Measurements from ENCODE around the gene CXCL12.

The CXCL12 gene

GRCh38 chr10:44392420-44392819 lies 7.5 kb upstream of the CXCL12 start:
- intact Hi-C loops (cut with DNase I; ENCODE audit: low total_unique reads): no loop called here
- H3K27ac ChIP-seq: no peak overlapping the region
- DNase-seq: no peak

GRCh38 chr10:44391981-44392380 lies 7.1 kb upstream of the CXCL12 start:
- no peaks in the 10 kb centered on the region for H3K9me3 ChIP-seq
- TF ChIP-seq CTCF (IDR thresholded peaks at IDR 0.05): no peak
- peaks cover 0 to 24% (median 18%) of the 10 kb centered on the region in 4 donors for H3K4me1 ChIP-seq
- no peaks in the 10 kb centered on the region for H3K27me3 ChIP-seq
- no peak for DNase-seq
- H3K36me3 ChIP-seq: no peaks in the 10 kb centered on the region
- H3K4me3 ChIP-seq: no peak overlapping the region
- H3K27ac ChIP-seq: no peak overlapping the region
- intact Hi-C loops (cut with DNase I; ENCODE audit: low total_unique reads): no loop called here

More at GRCh38 chr10:44392420-44392819, 7.5 kb upstream of the CXCL12 start:
- Histone ChIP-seq H3K36me3 (no peaks in the 10 kb centered on the region), H3K4me1 (peaks cover 0 to 24% (median 18%) of the 10 kb centered on the region in 4 donors), H3K4me3 (no peak overlapping the region), H3K27me3 (no peaks in the 10 kb centered on the region), H3K9me3 (no peaks in the 10 kb centered on the region)
- TF ChIP-seq CTCF (IDR thresholded peaks at IDR 0.05): no peak

- no peaks in the 10 kb centered on the region for H3K36me3 ChIP-seq
- no peaks in the 10 kb centered on the region for H3K27me3 ChIP-seq
- no peak for TF ChIP-seq CTCF (IDR thresholded peaks at IDR 0.05)
- no peak overlapping the region for H3K4me3 ChIP-seq
- H3K9me3 ChIP-seq: no peaks in the 10 kb centered on the region
- peaks cover 0 to 29% (median 20%) of the 10 kb centered on the region in 4 donors for H3K4me1 ChIP-seq
- intact Hi-C loops (cut with DNase I; ENCODE audit: low total_unique reads): no loop called here
- H3K27ac ChIP-seq: no peak overlapping the region
- DNase-seq: peak in 1 of 2 donors; percentile 59
Observed at GRCh38 chr10:44390585-44391072, 5.7 kb upstream of the CXCL12 start.

- Histone ChIP-seq H3K9me3 (no peaks in the 10 kb centered on the region), H3K4me3 (no peak overlapping the region), H3K27me3 (no peaks in the 10 kb centered on the region), H3K27ac (no peak overlapping the region), H3K4me1 (peaks cover 0 to 37% (median 26%) of the 10 kb centered on the region in 4 donors), H3K36me3 (no peaks in the 10 kb centered on the region)
- DNase-seq: no peak
- no peak for TF ChIP-seq CTCF (IDR thresholded peaks at IDR 0.05)
- intact Hi-C loops (cut with DNase I; ENCODE audit: low total_unique reads): loop anchor here (5.0 to 10.0 kb wide), 2 partner anchors 335 to 697 kb away; no protein-coding TSS in a partner anchor
Observed at GRCh38 chr10:44389556-44389955, 4.7 kb upstream of the CXCL12 start.

GRCh38 chr10:44389150-44389549 lies 4.3 kb upstream of the CXCL12 start:
- Histone ChIP-seq H3K9me3 (no peaks in the 10 kb centered on the region), H3K4me3 (no peak overlapping the region), H3K36me3 (no peaks in the 10 kb centered on the region), H3K27ac (no peak overlapping the region), H3K27me3 (no peaks in the 10 kb centered on the region), H3K4me1 (peaks cover 0 to 41% (median 28%) of the 10 kb centered on the region in 4 donors)
- TF ChIP-seq CTCF (IDR thresholded peaks at IDR 0.05): no peak
- intact Hi-C loops (cut with DNase I; ENCODE audit: low total_unique reads): loop anchor here (5.0 to 10.0 kb wide), 2 partner anchors 334 to 697 kb away; no protein-coding TSS in a partner anchor
- peak in 1 of 2 donors; percentile 20 for DNase-seq

All from tibial artery (tissue), 4 donors.